HepG2 (cell line): ENCODE results near the gene FNDC7. TPM values are rescaled to one million over a fixed set of nuclear protein-coding genes. Genes with fewer than 3 reads are reported as not detected.

Source experiments
- ATAC-seq: fragments of 200-7000 bp; cut with Tn5 transposase; 3 replicates; pipeline ENCODE4 v1.9.1; 2020; ENCODE audit warnings: mild to moderate bottlenecking, moderate library complexity
- BruUV-seq: library from RNA; stranded (reverse); fragments of 400-500 nt; replicated peaks from 2 replicates; lab custom pipeline; 2021; lab: Mats Ljungman, UMichigan
- CTCF ChIA-PET: fragments of 300-600 bp; formaldehyde crosslinking; extraction: SDS; loops from one replicate; lab custom pipeline; 2021; ENCODE audit warnings: low total read pairs, inconsistent platforms, low intra/inter-chr PET ratio; lab: Yijun Ruan, JAX
- POLR2A ChIA-PET: fragments of 350-600 bp; sonication (Branson Sonifier 250); formaldehyde crosslinking; loops from one replicate; lab custom pipeline; 2020; ENCODE audit warnings: antibody characterized with exemption, inconsistent platforms; lab: Yijun Ruan, JAX
- DNase-seq: peaks from one replicate; pipeline ENCODE4 v3.0.0-alpha.2; 2015; ENCODE audit warnings: low spot score
- FAIRE-seq: peaks from 3 replicates; lab custom pipeline; 2011; peaks lifted over from hg19 to GRCh38; lab: Jason Lieb, UNC
- H2AFZ ChIP-seq: one replicate; pipeline ENCODE4 v1.6.1; 2011; ENCODE audit warnings: low read length, inconsistent platforms
- H3K27ac ChIP-seq: fragments of 300-600 bp; 3 replicates; pipeline ENCODE4 v1.8.0; 2011; ENCODE audit warnings: mixed run types, mild to moderate bottlenecking, mixed read lengths, low read length, inconsistent platforms; ENCODE audit not compliant: insufficient read depth; ENCODE audit errors: extremely low read length
- H3K27me3 ChIP-seq, 2 experiments: fragments of 200-600 bp in 1 of 2; 2 replicates in 1 of 2; 3 replicates in 1 of 2; pipeline versions ENCODE4 v1.6.0 to v1.8.0; 2011; ENCODE audit warnings: low read length in 2 of 2, mild to moderate bottlenecking in 2 of 2, moderate library complexity in 2 of 2, inconsistent platforms in 1 of 2; ENCODE audit not compliant: insufficient read depth in 2 of 2, control insufficient read depth in 1 of 2
- H3K36me3 ChIP-seq, 2 experiments: fragments of 200-600 bp in 1 of 2; replicated peaks in 1 of 2; 2 replicates in 1 of 2; 3 replicates in 1 of 2; pipeline versions ENCODE4 v1.5.1 to v1.8.0; 2011; ENCODE audit warnings: low read length in 2 of 2, inconsistent platforms in 1 of 2; ENCODE audit not compliant: insufficient read depth in 2 of 2, control insufficient read depth in 1 of 2
- H3K4me1 ChIP-seq: 2 replicates; pipeline ENCODE4 v1.5.1; 2012; ENCODE audit warnings: low read length, inconsistent platforms; ENCODE audit not compliant: insufficient read depth
- H3K4me2 ChIP-seq: 2 replicates; pipeline ENCODE4 v1.6.0; 2011; ENCODE audit warnings: low read depth, low read length, inconsistent platforms
- H3K4me3 ChIP-seq, 3 experiments: fragments of 200-600 bp in 1 of 3; sonication (generic), shearing (Covaris generic) in 1 of 3; replicated peaks in 1 of 3; 2 replicates each; pipeline ENCODE4 v1.5.1; 2011 to 2016; ENCODE audit warnings: low read length in 3 of 3, inconsistent platforms in 2 of 3, low read depth in 2 of 3, mild to moderate bottlenecking in 2 of 3, control low read depth in 1 of 3, mixed read lengths in 1 of 3; ENCODE audit not compliant: insufficient read depth in 1 of 3
- H3K79me2 ChIP-seq: one replicate; pipeline ENCODE4 v1.6.1; 2011; ENCODE audit warnings: low read length, inconsistent platforms; ENCODE audit not compliant: insufficient read depth
- H3K9ac ChIP-seq: 2 replicates; pipeline ENCODE4 v1.6.0; 2011; ENCODE audit warnings: mild to moderate bottlenecking, low read depth, low read length, inconsistent platforms; ENCODE audit not compliant: insufficient read depth
- H3K9me3 ChIP-seq: 2 replicates; pipeline ENCODE4 v1.5.1; 2012; ENCODE audit warnings: mild to moderate bottlenecking, low read length
- H4K20me1 ChIP-seq: 2 replicates; pipeline ENCODE4 v1.6.0; 2011; ENCODE audit warnings: inconsistent platforms, mild to moderate bottlenecking, low read length, moderate library complexity; ENCODE audit not compliant: insufficient read depth
- ARNT ChIP-seq: fragments of 450-650 bp; IDR thresholded peaks from 2 replicates; pipeline ENCODE4 v1.6.1; 2017
- E2F1 ChIP-seq: sonication (generic); formaldehyde crosslinking; IDR thresholded peaks from 2 replicates; pipeline ENCODE4 v1.5.0; 2020; ENCODE audit warnings: missing genetic modification reagents
- KDM2A ChIP-seq: sonication (generic); formaldehyde crosslinking; IDR thresholded peaks from 2 replicates; pipeline ENCODE4 v1.4.0; 2020; ENCODE audit warnings: low read depth, missing genetic modification reagents, borderline replicate concordance
- NR1H2 ChIP-seq: sonication (generic); formaldehyde crosslinking; IDR thresholded peaks from 2 replicates; pipeline ENCODE4 v1.8.1; 2022; ENCODE audit warnings: low read depth, missing genetic modification reagents, borderline replicate concordance
- PBX2 ChIP-seq: IDR thresholded peaks from 2 replicates; pipeline ENCODE4 v1.6.1; 2016; ENCODE audit warnings: control low read depth
- PHF5A ChIP-seq: IDR thresholded peaks from one replicate; pipeline ENCODE4 v1.6.1; 2018; ENCODE audit warnings: low read depth, missing genetic modification reagents; ENCODE audit not compliant: unreplicated experiment
- RARA ChIP-seq: IDR thresholded peaks from 2 replicates; pipeline ENCODE4 v1.6.1; 2016; ENCODE audit warnings: missing genetic modification reagents, missing compliant biosample characterization
- RFX3 ChIP-seq: IDR thresholded peaks from 2 replicates; pipeline ENCODE4 v1.6.1; 2016; ENCODE audit warnings: missing biosample characterization, missing genetic modification reagents
- SMAD9 ChIP-seq: sonication (generic); formaldehyde crosslinking; IDR thresholded peaks from 2 replicates; pipeline ENCODE4 v1.5.1; 2020; ENCODE audit warnings: mild to moderate bottlenecking, missing genetic modification reagents
- SNRNP70 ChIP-seq: fragments of 200-400 bp; formaldehyde crosslinking; IDR thresholded peaks from 2 replicates; pipeline ENCODE4 v1.6.1; 2017; ENCODE audit warnings: mild to moderate bottlenecking, low read depth, low read length, moderate library complexity
- TRAFD1 ChIP-seq: sonication (generic); formaldehyde crosslinking; IDR thresholded peaks from 2 replicates; pipeline ENCODE4 v1.5.1; 2020; ENCODE audit warnings: missing genetic modification reagents, mild to moderate bottlenecking, borderline replicate concordance
- ZNF292 ChIP-seq: sonication (generic); formaldehyde crosslinking; IDR thresholded peaks from 2 replicates; pipeline ENCODE4 v1.8.1; 2022; ENCODE audit warnings: mild to moderate bottlenecking, low read depth, missing genetic modification reagents, borderline replicate concordance
- ZNF543 ChIP-seq: sonication (generic); formaldehyde crosslinking; IDR thresholded peaks from 2 replicates; pipeline ENCODE4 v1.4.0; 2020; ENCODE audit warnings: mild to moderate bottlenecking, missing genetic modification reagents
- ZNF619 ChIP-seq: sonication (generic); formaldehyde crosslinking; IDR thresholded peaks from 2 replicates; pipeline ENCODE4 v1.4.0; 2020; ENCODE audit warnings: mild to moderate bottlenecking, missing genetic modification reagents
- WGBS: methylation state at CpG from one replicate; pipeline ENCODE4 v1.1.6; 2017; ENCODE audit warnings: low lambda C conversion rate; 5-methylcytosine and 5-hydroxymethylcytosine counted together
- in situ Hi-C: cut with HindIII; loops from 2 replicates; pipeline ENCODE4 v1.10.0; 2017; ENCODE audit warnings: low pct_unique_long_range_greater_than_20kb; ENCODE audit not compliant: extremely low pct_ligation_motif_present
- intact Hi-C: fragments of 100-400 bp; cut with micrococcal nuclease; formaldehyde crosslinking; loops from one replicate; pipeline ENCODE4 v1.10.0; 2022; ENCODE audit not compliant: unreplicated experiment
- polyA plus RNA-seq, 8 experiments: library from polyadenylated mRNA; depleted of rRNA in 3 of 8; stranded (reverse) in 7 of 8; unstranded in 1 of 8; fragments of >200 nt; fragmentation: Illumina TruSeq in 4 of 8; extraction: Trizol in 4 of 8; gene quantifications; 2 replicates each; pipeline versions ENCODE4 v1.2.1 to v1.2.3, GENCODE V29; 2011 to 2016; ENCODE audit warnings: low read depth in 4 of 8, missing spikeins in 1 of 8, mixed read lengths in 1 of 8; ENCODE audit not compliant: insufficient read depth in 1 of 8
- total RNA-seq, 5 experiments: library from RNA; depleted of rRNA; stranded (reverse); fragments of >200 nt; fragmentation: Illumina TruSeq; extraction: Trizol; gene quantifications; 2 replicates each; pipeline ENCODE4 v1.2.3, GENCODE V29; 2016; ENCODE audit warnings: low read depth in 1 of 5

The FNDC7 gene
- total and polyA plus RNA-seq, 2 of the 13 experiments (the other 11 are each of a cell fraction or from before 2014, with no cell fraction given): 0.03 TPM; not detected in 1

- FAIRE-seq: no peak
- Histone ChIP-seq H3K4me1 (no peaks in the 10 kb centered on the region), H3K79me2 (no peaks in the 10 kb centered on the region), H2AFZ (no peak overlapping the region), H4K20me1 (no peaks in the 10 kb centered on the region), H3K9me3 (no peaks in the 10 kb centered on the region), H3K9ac (no peak overlapping the region), H3K4me3 (no peak overlapping the region), H3K27me3 (no peaks in the 10 kb centered on the region), H3K4me2 (no peak overlapping the region), H3K27ac (no peak overlapping the region), H3K36me3 (no peaks in the 10 kb centered on the region)
- BruUV-seq: no TSS peak
- ChIA-PET CTCF (no interaction called here), POLR2A (no interaction called here)
- in situ Hi-C loops: no loop called here
- TF ChIP-seq ARNT: no peak
- no peak for TF ChIP-seq ZNF619 (CRISPR knock-in tag)
- TF ChIP-seq E2F1: no peak
- intact Hi-C loops: no loop called here
- no peak for DNase-seq
- ATAC-seq: no peak
Measured at GRCh38 chr1:108668777-108669176, 43.9 kb upstream of the FNDC7 start.

GRCh38 chr1:108669679-108670078 lies 43.0 kb upstream of the FNDC7 start:
- no peak for ATAC-seq
- BruUV-seq: no TSS peak
- no peaks in the 10 kb centered on the region for H4K20me1 ChIP-seq

More at GRCh38 chr1:108669679-108670078, 43.0 kb upstream of the FNDC7 start:
- in situ Hi-C loops (no loop called here), intact Hi-C loops (no loop called here)
- Histone ChIP-seq H3K36me3 (no peaks in the 10 kb centered on the region), H2AFZ (no peak overlapping the region), H3K9me3 (no peaks in the 10 kb centered on the region), H3K27ac (no peak overlapping the region), H3K4me2 (no peak overlapping the region), H3K4me3 (no peak overlapping the region), H3K79me2 (no peaks in the 10 kb centered on the region), H3K27me3 (no peaks in the 10 kb centered on the region), H3K9ac (no peak overlapping the region), H3K4me1 (no peaks in the 10 kb centered on the region)
- DNase-seq: no peak
- TF ChIP-seq SNRNP70 (no peak), KDM2A (no peak), TRAFD1 (CRISPR knock-in tag) (no peak), ZNF543 (CRISPR knock-in tag) (no peak), NR1H2 (no peak), RARA (CRISPR knock-in tag) (no peak), ZNF292 (CRISPR knock-in tag) (no peak), PHF5A (CRISPR knock-in tag) (no peak), PBX2 (no peak), SMAD9 (CRISPR knock-in tag) (no peak), RFX3 (CRISPR knock-in tag) (no peak)
- WGBS: 30% methylated on average over 7 of the region's 7 CpGs
- CTCF ChIA-PET: no interaction called here
- POLR2A ChIA-PET: no interaction called here
- no peak for FAIRE-seq
